Measurements from ENCODE around the gene TRABD2A.
A peak's percentile ranks its signal among the peaks of the same experiment; 100 is the strongest.

The TRABD2A gene

DNA sequence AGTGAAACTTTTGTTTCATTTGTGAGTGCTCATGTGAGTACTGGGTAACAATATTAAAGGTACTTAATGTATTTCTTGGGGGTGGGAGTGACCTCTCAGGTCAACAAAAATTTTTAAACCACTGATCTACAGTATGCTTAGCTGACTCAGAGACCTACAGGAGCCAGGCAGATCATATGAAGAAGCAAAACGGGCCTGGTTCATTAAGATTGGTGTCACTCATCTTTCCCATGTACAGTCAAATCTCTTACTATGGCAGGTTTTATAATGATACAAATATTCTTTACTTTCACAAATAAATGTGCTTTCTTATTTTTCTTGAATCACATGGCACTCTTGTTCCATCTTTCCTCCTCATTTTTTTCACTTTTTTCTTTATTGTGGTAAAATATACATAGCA lies 16.9 kb upstream of the TRABD2A start:
- H3K36me3 ChIP-seq (ENCODE audit: insufficient read depth, low read length), result no peaks in the 10 kb centered on the region
- no peak overlapping the region for H3K4me3 ChIP-seq (ENCODE audit: low read depth in 1 of 2, low read length in 2 of 2)
- no peaks in the 10 kb centered on the region for H3K27me3 ChIP-seq (ENCODE audit: insufficient read depth, low read length, poor library complexity)
- no peak overlapping the region for H3K4me2 ChIP-seq (ENCODE audit: insufficient read depth, low read length)
- DNase-seq (no peak), ATAC-seq (ENCODE audit: insufficient read depth, low read depth) (no peak)
- H2AFZ ChIP-seq (ENCODE audit: low read depth, low read length), result no peak overlapping the region
- no peaks in the 10 kb centered on the region for H3K79me2 ChIP-seq (ENCODE audit: insufficient read depth, low read length)
- H3K9ac ChIP-seq (ENCODE audit: low read depth, low read length), result no peak overlapping the region
- H4K20me1 ChIP-seq (ENCODE audit: insufficient read depth, low read length), result no peaks in the 10 kb centered on the region
- peak overlapping the region; percentile 76; the same call in 1 of the 2 replicates for H3K27ac ChIP-seq (ENCODE audit: low read length)
- H3K4me1 ChIP-seq (ENCODE audit: insufficient read depth, low read length), result peaks cover 35% of the 10 kb centered on the region
- TF ChIP-seq EZH2 (IDR thresholded peaks at IDR 0.05; ENCODE audit: borderline replicate concordance, low read depth, low read length, severe bottlenecking), result no peak
- TF ChIP-seq, protein P1, sequence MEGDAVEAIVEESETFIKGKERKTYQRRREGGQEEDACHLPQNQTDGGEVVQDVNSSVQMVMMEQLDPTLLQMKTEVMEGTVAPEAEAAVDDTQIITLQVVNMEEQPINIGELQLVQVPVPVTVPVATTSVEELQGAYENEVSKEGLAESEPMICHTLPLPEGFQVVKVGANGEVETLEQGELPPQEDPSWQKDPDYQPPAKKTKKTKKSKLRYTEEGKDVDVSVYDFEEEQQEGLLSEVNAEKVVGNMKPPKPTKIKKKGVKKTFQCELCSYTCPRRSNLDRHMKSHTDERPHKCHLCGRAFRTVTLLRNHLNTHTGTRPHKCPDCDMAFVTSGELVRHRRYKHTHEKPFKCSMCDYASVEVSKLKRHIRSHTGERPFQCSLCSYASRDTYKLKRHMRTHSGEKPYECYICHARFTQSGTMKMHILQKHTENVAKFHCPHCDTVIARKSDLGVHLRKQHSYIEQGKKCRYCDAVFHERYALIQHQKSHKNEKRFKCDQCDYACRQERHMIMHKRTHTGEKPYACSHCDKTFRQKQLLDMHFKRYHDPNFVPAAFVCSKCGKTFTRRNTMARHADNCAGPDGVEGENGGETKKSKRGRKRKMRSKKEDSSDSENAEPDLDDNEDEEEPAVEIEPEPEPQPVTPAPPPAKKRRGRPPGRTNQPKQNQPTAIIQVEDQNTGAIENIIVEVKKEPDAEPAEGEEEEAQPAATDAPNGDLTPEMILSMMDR (IDR thresholded peaks at IDR 0.05; ENCODE audit: borderline replicate concordance, extremely low read depth, low read length, poor library complexity, severe bottlenecking), result no peak
- H3K9me3 ChIP-seq (ENCODE audit: insufficient read depth, low read length, severe bottlenecking), result no peaks in the 10 kb centered on the region

DNA sequence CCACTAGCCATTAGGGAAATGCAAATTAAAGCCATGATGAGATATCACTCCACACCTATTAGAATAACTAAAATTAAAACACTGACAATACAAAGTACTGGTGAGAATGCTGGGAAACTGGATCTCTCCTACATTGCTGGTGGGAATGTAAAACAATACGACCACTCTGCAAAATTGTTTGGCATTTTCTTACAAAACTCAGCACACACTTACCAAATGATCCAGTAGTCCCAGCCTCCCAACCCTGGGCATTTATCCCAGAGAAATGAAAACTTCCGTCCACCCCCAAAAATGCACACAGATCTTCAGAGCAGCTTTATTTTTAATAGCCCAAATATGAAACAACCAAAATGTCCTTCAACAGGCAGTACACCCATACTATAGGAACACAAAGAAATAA lies 15.7 kb upstream of the TRABD2A start:
- Histone ChIP-seq H3K4me3 (ENCODE audit: low read depth in 1 of 2, low read length in 2 of 2) (no peak overlapping the region), H3K27ac (ENCODE audit: low read length) (no peak overlapping the region), H3K4me1 (ENCODE audit: insufficient read depth, low read length) (peaks cover 35% of the 10 kb centered on the region), H3K4me2 (ENCODE audit: insufficient read depth, low read length) (no peak overlapping the region), H2AFZ (ENCODE audit: low read depth, low read length) (no peak overlapping the region), H3K27me3 (ENCODE audit: insufficient read depth, low read length, poor library complexity) (no peaks in the 10 kb centered on the region), H3K79me2 (ENCODE audit: insufficient read depth, low read length) (no peaks in the 10 kb centered on the region), H3K9me3 (ENCODE audit: insufficient read depth, low read length, severe bottlenecking) (no peaks in the 10 kb centered on the region), H4K20me1 (ENCODE audit: insufficient read depth, low read length) (no peaks in the 10 kb centered on the region), H3K9ac (ENCODE audit: low read depth, low read length) (no peak overlapping the region), H3K36me3 (ENCODE audit: insufficient read depth, low read length) (no peaks in the 10 kb centered on the region)
- DNase-seq (no peak), ATAC-seq (ENCODE audit: insufficient read depth, low read depth) (no peak)
- TF ChIP-seq EZH2 (IDR thresholded peaks at IDR 0.05; ENCODE audit: borderline replicate concordance, low read depth, low read length, severe bottlenecking), result no peak
- TF ChIP-seq, protein P1 (IDR thresholded peaks at IDR 0.05; ENCODE audit: borderline replicate concordance, extremely low read depth, low read length, poor library complexity, severe bottlenecking), result no peak

DNA sequence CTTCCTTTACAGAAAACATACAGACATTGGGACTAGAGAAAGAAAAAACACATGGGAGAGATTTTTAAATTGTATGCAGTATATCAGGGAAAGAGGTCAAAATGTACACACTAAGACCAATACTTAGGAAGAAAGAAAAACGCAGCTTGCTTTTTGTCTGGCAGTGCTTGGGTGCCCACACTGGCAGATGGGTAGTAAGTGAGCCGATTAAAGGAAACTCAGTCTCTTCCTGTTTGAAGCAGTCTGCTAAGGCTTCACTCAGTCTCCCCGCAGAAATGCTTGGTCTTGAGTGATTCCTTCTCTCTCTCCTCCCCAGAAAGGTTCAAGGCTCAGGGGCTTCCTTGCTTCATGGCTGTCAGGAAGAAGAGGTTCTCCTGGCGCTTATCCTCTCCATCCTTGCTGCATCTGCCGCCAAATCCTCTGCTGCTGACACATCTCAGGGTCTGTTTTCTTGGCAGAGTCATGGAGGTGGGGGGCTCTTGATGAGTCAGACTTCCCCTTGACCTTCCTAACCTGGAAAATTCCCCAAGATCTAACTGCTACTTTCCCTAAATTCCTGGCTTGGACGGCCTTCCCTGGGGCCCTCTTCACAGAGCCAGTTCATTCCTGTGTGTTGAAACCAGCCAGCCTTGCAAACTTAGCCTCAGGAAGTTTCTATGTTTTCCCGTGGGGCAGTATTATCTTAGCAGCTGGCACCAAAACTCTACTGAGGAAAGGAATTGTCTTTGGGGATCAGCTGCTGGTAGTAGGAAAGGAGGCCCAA lies 14.1 kb upstream of the TRABD2A start:
- peaks cover 35% of the 10 kb centered on the region for H3K4me1 ChIP-seq (ENCODE audit: insufficient read depth, low read length)
- peak overlapping the region; percentile 46 for H2AFZ ChIP-seq (ENCODE audit: low read depth, low read length)
- H3K9ac ChIP-seq (ENCODE audit: low read depth, low read length), result no peak overlapping the region
- H3K9me3 ChIP-seq (ENCODE audit: insufficient read depth, low read length, severe bottlenecking), result no peaks in the 10 kb centered on the region
- H3K27me3 ChIP-seq (ENCODE audit: insufficient read depth, low read length, poor library complexity), result no peaks in the 10 kb centered on the region
- ATAC-seq (ENCODE audit: insufficient read depth, low read depth) (peak; percentile 37), DNase-seq (peak; percentile 27)
- H3K36me3 ChIP-seq (ENCODE audit: insufficient read depth, low read length), result no peaks in the 10 kb centered on the region
- H3K79me2 ChIP-seq (ENCODE audit: insufficient read depth, low read length), result no peaks in the 10 kb centered on the region
- 0 out of 2 replicates have a peak overlapping the region, but pooled peaks have one; percentile 2 for H3K4me2 ChIP-seq (ENCODE audit: insufficient read depth, low read length)
- peak overlapping the region; percentile 0 for H3K27ac ChIP-seq (ENCODE audit: low read length)
- no peak overlapping the region for H3K4me3 ChIP-seq (ENCODE audit: low read depth in 1 of 2, low read length in 2 of 2)
- H4K20me1 ChIP-seq (ENCODE audit: insufficient read depth, low read length), result no peaks in the 10 kb centered on the region
- no peak for TF ChIP-seq EZH2 (IDR thresholded peaks at IDR 0.05; ENCODE audit: borderline replicate concordance, low read depth, low read length, severe bottlenecking)
- TF ChIP-seq, protein P1 (IDR thresholded peaks at IDR 0.05; ENCODE audit: borderline replicate concordance, extremely low read depth, low read length, poor library complexity, severe bottlenecking), result no peak

Measured in DND-41 (cell line).